ENCODE results near the gene TUBB4A.

DNA sequence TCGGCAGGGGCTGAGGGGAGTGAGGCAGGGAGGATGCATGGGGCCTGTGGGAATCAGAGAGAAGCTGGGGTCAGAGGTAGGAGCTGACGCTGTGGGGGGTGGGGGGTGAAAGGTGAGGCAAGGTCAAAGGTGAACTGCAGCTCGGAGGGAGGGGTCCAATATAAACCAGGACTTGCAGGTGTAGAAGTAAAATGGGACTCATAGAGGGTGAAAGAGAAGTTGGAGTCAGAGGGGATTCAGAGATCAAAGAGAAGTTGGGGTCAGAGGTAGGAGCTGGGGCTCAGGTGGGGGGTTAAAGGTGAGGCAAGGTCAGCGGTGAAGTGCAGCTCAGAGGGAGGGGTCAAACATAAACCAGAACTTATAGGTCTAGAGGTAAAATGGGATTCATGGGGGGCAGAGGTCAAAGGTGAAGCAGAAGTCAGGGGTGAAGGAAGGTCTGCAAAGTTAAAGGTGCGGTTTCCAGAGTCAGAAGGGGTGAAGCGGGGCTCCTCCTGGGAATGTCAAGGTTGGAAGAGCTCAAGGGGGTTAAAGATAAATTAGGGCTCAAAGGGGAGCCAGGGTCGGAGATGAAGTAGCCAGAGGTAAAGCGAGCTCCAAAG, 7.6 kb downstream of the TUBB4A start:
- TF ChIP-seq POLR2A (IDR thresholded peaks at IDR 0.05; ENCODE audit: low read length) = no peak
- no peak for TF ChIP-seq GATA1 (IDR thresholded peaks at IDR 0.05; ENCODE audit: low read depth, low read length)
